BJ (cell line): ENCODE measurements around the gene SRPK3. TPM values are rescaled to one million over a fixed set of nuclear protein-coding genes. Genes with fewer than 3 reads are reported as not detected.
A peak's percentile ranks its signal among the peaks of the same experiment; 100 is the strongest.

Experiments used
- CTCF ChIA-PET: fragments of 350-600 bp; formaldehyde crosslinking; extraction: SDS; loops from one replicate; lab custom pipeline; 2021; ENCODE audit warnings: antibody characterized with exemption, inconsistent platforms; lab: Yijun Ruan, JAX
- POLR2A ChIA-PET: fragments of 300-600 bp; sonication (Branson Sonifier 250); formaldehyde crosslinking; extraction: SDS; loops from one replicate; lab custom pipeline; 2021; ENCODE audit warnings: antibody characterized with exemption; lab: Charles Lee
- DNase-seq: peaks from one replicate; pipeline ENCODE4 v3.0.0-alpha.2; 2011; ENCODE audit warnings: low read depth
- H3K27me3 ChIP-seq: 2 replicates; pipeline ENCODE4 v1.6.0; 2011; ENCODE audit warnings: low read length; ENCODE audit not compliant: control insufficient read depth, insufficient read depth
- H3K36me3 ChIP-seq: 2 replicates; pipeline ENCODE4 v1.5.1; 2011; ENCODE audit warnings: low read length; ENCODE audit not compliant: control insufficient read depth, insufficient read depth
- H3K4me3 ChIP-seq: 2 replicates; pipeline ENCODE4 v1.5.1; 2011; ENCODE audit warnings: low read depth, mild to moderate bottlenecking, control low read depth, low read length
- CTCF ChIP-seq: IDR thresholded peaks from 2 replicates; pipeline ENCODE4 v1.5.1; 2011; ENCODE audit warnings: low read depth, mild to moderate bottlenecking, control low read depth, inconsistent platforms, low read length, moderate library complexity; ENCODE audit not compliant: insufficient read depth
- polyA plus RNA-seq: library from polyadenylated mRNA; depleted of rRNA; stranded (reverse); fragments of >200 nt; gene quantifications from 2 replicates; pipeline ENCODE4 v1.2.3, GENCODE V29; 2011

The SRPK3 gene
- polyA plus RNA-seq, 1 experiment, result 1.1 TPM

- TF ChIP-seq CTCF, result no peak
- POLR2A ChIA-PET, result no interaction called here
- DNase-seq, result no peak
- CTCF ChIA-PET, result no interaction called here
- Histone ChIP-seq H3K27me3 (no peaks in the 10 kb centered on the region), H3K4me3 (no peak overlapping the region), H3K36me3 (no peaks in the 10 kb centered on the region)
Observed at GRCh38 chrX:153755136-153755535, 25.7 kb upstream of the SRPK3 start.

GRCh38 chrX:153761863-153762262 is 19.0 kb upstream of the SRPK3 start:
- POLR2A ChIA-PET, result no interaction called here
- H3K4me3 ChIP-seq, result no peak overlapping the region
- DNase-seq, result no peak
- CTCF ChIA-PET, result interaction anchor here (1.9 to 3.3 kb wide), 2 partner anchors 183 to 186 kb away, joined by 9 to 19 read pairs; partner anchors contain the start of gene RENBP
- no peaks in the 10 kb centered on the region for H3K36me3 ChIP-seq
- TF ChIP-seq CTCF, result no peak
- no peaks in the 10 kb centered on the region for H3K27me3 ChIP-seq

GRCh38 chrX:153762626-153763173 is 18.1 kb upstream of the SRPK3 start:
- TF ChIP-seq CTCF, result no peak
- H3K4me3 ChIP-seq, result no peak overlapping the region
- no peaks in the 10 kb centered on the region for H3K27me3 ChIP-seq
- H3K36me3 ChIP-seq, result no peaks in the 10 kb centered on the region
- POLR2A ChIA-PET, result no interaction called here
- DNase-seq, result no peak
- CTCF ChIA-PET, result interaction anchor here (1.0 to 3.3 kb wide), 6 partner anchors 9 to 187 kb away, joined by 4 to 19 read pairs (median 7); partner anchors contain the start of gene RENBP

GRCh38 chrX:153763298-153763932 is 17.4 kb upstream of the SRPK3 start:
- TF ChIP-seq CTCF, result no peak
- ChIA-PET POLR2A (no interaction called here), CTCF (interaction anchor here (1.0 to 3.3 kb wide), 11 partner anchors 10 to 186 kb away, joined by 3 to 19 read pairs (median 5); partner anchors contain the start of genes RENBP and SRPK3)
- no peaks in the 10 kb centered on the region for H3K36me3 ChIP-seq
- DNase-seq, result no peak
- no peaks in the 10 kb centered on the region for H3K27me3 ChIP-seq
- H3K4me3 ChIP-seq, result no peak overlapping the region

GRCh38 chrX:153763989-153764755 is 16.7 kb upstream of the SRPK3 start, which contains the start of gene PLXNB3:
Gene PLXNB3 (plus strand): TSS chrX:153764249. CDS start chrX:153765536, 1,287 bp downstream.
- Histone ChIP-seq H3K4me3 (peak within 1 kb of the TSS; percentile 33), H3K27me3 (no peaks in the 10 kb centered on the region), H3K36me3 (no peaks in the 10 kb centered on the region)
- peak; percentile 4 for DNase-seq
- CTCF ChIA-PET, result interaction anchor here (0.6 to 3.3 kb wide), 14 partner anchors 10 to 186 kb away, joined by 3 to 19 read pairs (median 4); partner anchors contain the start of genes RENBP and SRPK3
- POLR2A ChIA-PET, result no interaction called here
- TF ChIP-seq CTCF, result peak; percentile 79
